Measurements from ENCODE around the gene ANKRD33B.

GRCh38 chr5:10580531-10581423 is 16.9 kb downstream of the ANKRD33B start:
- TF ChIP-seq YY1 (IDR thresholded peaks at IDR 0.05; ENCODE audit: insufficient read depth, insufficient read length) = no peak
- no peak for TF ChIP-seq SUZ12 (IDR thresholded peaks at IDR 0.05; ENCODE audit: extremely low read depth, insufficient read depth, insufficient read length)

Measured in NT2/D1 (cell line).